Peyer's patch (tissue), 4 donors: ENCODE results near the gene MRPL12. TPM values are rescaled to one million over a fixed set of nuclear protein-coding genes. Genes with fewer than 3 reads are reported as not detected.
"Not testable (repeated sequence)": the region's sequence is repeated elsewhere in the genome, so short reads cannot be mapped to it uniquely, and the experiment has no call there.

Source experiments
- DNase-seq, 3 donors: peaks; one replicate each; pipeline ENCODE4 v3.0.0-alpha.2; 2017 to 2019
- H3K27ac ChIP-seq, 4 donors: fragments of 200-600 bp; sonication (generic); one replicate each; pipeline ENCODE4 v1.5.1; 2016 to 2019
- H3K27me3 ChIP-seq, 2 donors: fragments of 200-600 bp; sonication (generic); one replicate each; pipeline ENCODE4 v1.5.1; 2019
- H3K36me3 ChIP-seq, 3 donors: fragments of 200-600 bp; sonication (generic); one replicate each; pipeline ENCODE4 v1.5.1; 2016 to 2019
- H3K4me1 ChIP-seq, 4 donors: fragments of 200-600 bp; sonication (generic); one replicate each; pipeline ENCODE4 v1.5.1; 2016 to 2019
- H3K4me3 ChIP-seq, 4 donors: fragments of 200-600 bp; sonication (generic); 1 replicate in 3 of 4; 2 replicates in 1 of 4; pipeline ENCODE4 v1.5.1; 2016 to 2019; ENCODE audit warnings: mild to moderate bottlenecking in 1 of 4
- H3K9me3 ChIP-seq, 4 donors: fragments of 200-600 bp; sonication (generic); one replicate each; pipeline ENCODE4 v1.5.1; 2016 to 2019; ENCODE audit warnings: mild to moderate bottlenecking in 1 of 4
- POLR2A ChIP-seq, 2 donors: fragments of 450-650 bp; IDR thresholded peaks; one replicate each; pipeline ENCODE4 v1.5.1; 2017; ENCODE audit warnings: antibody characterized with exemption in 2 of 2, mild to moderate bottlenecking in 2 of 2, moderate library complexity in 2 of 2
- total RNA-seq, 4 donors: library from RNA; depleted of rRNA; stranded (reverse); fragments of >200 nt; gene quantifications; one replicate each; pipeline ENCODE4 v1.1.0, GENCODE V29; 2016
- TF ChIP-seq, protein P1 (sequence below), 6 experiments: fragments of 450-650 bp in 4 of 6; fragments of 200-600 bp in 2 of 6; sonication (generic) in 1 of 6; IDR thresholded peaks; one replicate each; pipeline ENCODE4 v1.5.1; 2017 to 2019; ENCODE audit warnings: antibody characterized with exemption in 6 of 6, mild to moderate bottlenecking in 3 of 6, moderate library complexity in 1 of 6

Gene MRPL12
- total RNA-seq, 4 donors from 2014 or later, result 65.6 to 99.9 (median 76.4) TPM

DNA sequence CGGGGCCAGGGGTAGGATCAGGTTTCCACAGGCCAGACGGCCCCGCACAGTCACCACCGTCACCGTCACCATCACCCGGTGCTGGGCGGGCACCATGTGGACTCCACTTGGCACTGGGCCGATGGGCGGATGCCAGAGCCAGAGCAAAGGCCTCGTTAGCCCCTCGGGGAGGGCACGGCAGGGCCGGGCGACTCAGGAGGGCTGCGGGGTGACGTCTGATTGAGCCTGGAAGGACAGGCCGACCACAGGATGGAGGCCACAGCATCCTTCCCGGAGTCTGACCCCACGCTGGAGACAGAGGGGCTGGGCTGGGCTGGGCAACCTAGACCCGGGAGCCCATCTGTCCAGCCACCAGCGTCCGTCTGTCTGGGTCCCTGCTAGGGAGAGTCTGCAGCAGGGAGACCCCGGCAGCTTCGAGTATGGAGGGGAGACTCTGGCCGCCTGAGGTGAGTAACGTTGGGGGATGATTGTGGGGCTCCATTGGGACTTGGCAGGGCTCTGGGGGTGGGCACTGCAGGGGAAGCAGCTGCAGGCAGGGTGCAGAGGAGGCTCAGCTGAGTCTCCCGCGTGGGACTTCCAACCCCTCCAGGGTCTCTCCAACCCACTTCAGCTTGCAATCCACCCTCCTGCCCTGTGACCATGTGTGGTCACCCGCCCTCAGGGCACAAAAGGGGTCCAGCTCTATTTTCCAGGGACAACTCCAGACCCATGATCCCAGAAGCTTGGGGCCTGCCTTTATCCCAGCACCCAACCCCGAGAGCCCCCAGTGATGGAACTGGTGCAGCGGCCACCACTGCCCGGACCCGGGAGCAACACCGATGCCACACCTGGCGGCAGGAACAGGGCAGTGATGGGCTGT lies 31.5 kb downstream of the MRPL12 start:
- H3K9me3 ChIP-seq, result no peaks in the 10 kb centered on the region
- H3K36me3 ChIP-seq, result no peaks in the 10 kb centered on the region
- TF ChIP-seq, protein P1, sequence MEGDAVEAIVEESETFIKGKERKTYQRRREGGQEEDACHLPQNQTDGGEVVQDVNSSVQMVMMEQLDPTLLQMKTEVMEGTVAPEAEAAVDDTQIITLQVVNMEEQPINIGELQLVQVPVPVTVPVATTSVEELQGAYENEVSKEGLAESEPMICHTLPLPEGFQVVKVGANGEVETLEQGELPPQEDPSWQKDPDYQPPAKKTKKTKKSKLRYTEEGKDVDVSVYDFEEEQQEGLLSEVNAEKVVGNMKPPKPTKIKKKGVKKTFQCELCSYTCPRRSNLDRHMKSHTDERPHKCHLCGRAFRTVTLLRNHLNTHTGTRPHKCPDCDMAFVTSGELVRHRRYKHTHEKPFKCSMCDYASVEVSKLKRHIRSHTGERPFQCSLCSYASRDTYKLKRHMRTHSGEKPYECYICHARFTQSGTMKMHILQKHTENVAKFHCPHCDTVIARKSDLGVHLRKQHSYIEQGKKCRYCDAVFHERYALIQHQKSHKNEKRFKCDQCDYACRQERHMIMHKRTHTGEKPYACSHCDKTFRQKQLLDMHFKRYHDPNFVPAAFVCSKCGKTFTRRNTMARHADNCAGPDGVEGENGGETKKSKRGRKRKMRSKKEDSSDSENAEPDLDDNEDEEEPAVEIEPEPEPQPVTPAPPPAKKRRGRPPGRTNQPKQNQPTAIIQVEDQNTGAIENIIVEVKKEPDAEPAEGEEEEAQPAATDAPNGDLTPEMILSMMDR (IDR thresholded peaks at IDR 0.05), result no peak
- no peak for TF ChIP-seq POLR2A (IDR thresholded peaks at IDR 0.05)
- H3K27me3 ChIP-seq, result no peaks in the 10 kb centered on the region
- peak in 2 of 3 donors; percentile 88 for DNase-seq
- H3K27ac ChIP-seq, result peak overlapping the region in 2 of 4 donors; percentile 3 to 57
- peak overlapping the region in 3 of 4 donors; percentile 8 to 15 (median 10) for H3K4me3 ChIP-seq
- H3K4me1 ChIP-seq, result peaks cover 3 to 27% (median 7%) of the 10 kb centered on the region in 4 donors

DNA sequence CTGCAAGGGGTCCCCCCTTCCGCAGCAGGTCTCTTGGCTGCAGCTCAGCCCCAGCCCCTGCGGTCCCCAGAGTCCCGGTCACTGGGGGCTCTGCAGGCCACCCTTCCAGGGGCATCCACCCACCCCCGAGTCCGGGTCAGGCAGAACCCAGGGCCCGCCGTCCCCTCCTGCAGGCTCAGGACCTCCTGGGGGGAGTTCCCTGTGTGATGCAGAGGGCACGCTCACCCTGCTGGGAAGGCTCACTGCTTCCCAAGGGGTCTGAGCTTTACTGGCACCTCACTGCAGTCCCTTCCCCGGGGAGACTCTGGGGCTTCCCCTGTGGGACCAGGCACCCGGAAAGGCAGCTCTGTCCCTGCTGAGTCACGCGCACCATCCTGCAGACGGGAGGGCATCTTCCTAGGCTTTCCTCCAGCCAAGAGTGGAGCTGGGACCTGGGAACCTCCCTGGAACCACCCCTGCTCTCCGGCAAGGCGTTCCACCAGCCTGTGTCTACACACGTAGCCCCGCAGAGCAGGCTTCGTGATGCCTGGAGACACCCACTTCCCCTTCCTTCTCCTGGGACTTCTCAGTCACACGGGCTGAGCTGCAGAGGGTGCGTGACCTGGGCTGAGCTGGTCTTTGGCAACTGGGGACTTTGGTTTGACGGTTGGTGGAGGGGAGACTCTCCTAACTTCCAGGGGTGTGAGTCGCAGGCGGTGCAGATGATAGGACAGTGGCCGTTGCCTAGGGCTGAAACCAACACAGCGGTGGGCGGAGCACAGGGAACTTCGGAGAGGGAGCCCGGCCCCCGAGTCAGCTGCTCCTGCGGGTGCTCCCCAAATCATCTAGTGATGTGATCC lies 32.3 kb downstream of the MRPL12 start:
- TF ChIP-seq, protein P1 (IDR thresholded peaks at IDR 0.05), result no peak
- TF ChIP-seq POLR2A (IDR thresholded peaks at IDR 0.05), result no peak
- Histone ChIP-seq H3K36me3 (no peaks in the 10 kb centered on the region), H3K4me1 (peaks cover 3 to 27% (median 7%) of the 10 kb centered on the region in 4 donors), H3K9me3 (no peaks in the 10 kb centered on the region), H3K27ac (peak overlapping the region in 1 of 4 donors; percentile 47), H3K4me3 (peak overlapping the region; percentile 6 to 23 (median 12)), H3K27me3 (no peaks in the 10 kb centered on the region)
- DNase-seq, result peak; percentile 41 to 72 (median 69)

DNA sequence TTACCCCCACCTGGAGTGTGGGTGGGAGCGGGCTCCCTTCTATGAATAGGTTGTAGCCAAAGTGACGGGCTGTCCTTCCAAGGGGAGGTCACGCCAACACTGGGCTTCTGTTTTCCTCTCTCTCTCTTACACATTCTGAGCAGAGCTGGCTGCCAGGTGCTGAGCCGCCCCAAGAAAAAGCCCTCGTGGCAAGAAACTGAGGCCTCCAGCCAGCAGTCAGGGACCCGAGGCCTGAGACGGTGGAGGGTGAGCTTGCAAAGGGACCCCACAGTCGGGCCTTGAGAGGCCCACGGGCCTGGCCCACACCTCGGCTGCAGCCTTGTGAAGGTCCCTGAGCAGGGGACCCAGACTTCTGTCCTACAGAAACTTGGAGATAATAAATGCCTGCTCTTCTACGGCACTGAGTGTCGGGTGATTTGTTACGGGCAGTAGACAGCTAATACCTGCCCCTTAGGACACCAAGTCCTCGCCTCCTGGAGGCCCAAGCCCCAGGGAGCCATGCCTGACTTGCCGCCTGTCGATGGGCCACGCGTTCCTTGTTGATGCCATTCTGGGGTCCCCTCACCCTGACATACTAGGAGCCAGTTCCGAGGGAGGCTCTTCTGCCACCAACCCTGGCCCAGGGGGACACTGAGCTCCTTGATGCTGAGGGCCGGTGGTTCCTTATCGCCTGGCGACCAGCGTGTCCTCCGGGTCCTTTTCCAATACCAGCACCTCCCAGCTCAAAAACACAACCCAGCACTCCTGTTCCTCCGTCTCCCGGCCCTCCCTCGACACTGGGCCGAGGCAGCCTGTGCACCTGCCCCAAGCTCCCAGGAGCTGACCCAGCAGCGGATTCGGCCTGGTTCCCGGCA lies 35.0 kb downstream of the MRPL12 start:
- no peak overlapping the region for H3K27ac ChIP-seq
- H3K4me3 ChIP-seq, result no peak overlapping the region
- no peak for DNase-seq
- H3K9me3 ChIP-seq, result no peaks in the 10 kb centered on the region
- peaks cover 3 to 27% (median 7%) of the 10 kb centered on the region in 4 donors for H3K4me1 ChIP-seq
- no peaks in the 10 kb centered on the region for H3K27me3 ChIP-seq
- no peaks in the 10 kb centered on the region for H3K36me3 ChIP-seq
- TF ChIP-seq, protein P1 (IDR thresholded peaks at IDR 0.05), result no peak
- no peak for TF ChIP-seq POLR2A (IDR thresholded peaks at IDR 0.05)

DNA sequence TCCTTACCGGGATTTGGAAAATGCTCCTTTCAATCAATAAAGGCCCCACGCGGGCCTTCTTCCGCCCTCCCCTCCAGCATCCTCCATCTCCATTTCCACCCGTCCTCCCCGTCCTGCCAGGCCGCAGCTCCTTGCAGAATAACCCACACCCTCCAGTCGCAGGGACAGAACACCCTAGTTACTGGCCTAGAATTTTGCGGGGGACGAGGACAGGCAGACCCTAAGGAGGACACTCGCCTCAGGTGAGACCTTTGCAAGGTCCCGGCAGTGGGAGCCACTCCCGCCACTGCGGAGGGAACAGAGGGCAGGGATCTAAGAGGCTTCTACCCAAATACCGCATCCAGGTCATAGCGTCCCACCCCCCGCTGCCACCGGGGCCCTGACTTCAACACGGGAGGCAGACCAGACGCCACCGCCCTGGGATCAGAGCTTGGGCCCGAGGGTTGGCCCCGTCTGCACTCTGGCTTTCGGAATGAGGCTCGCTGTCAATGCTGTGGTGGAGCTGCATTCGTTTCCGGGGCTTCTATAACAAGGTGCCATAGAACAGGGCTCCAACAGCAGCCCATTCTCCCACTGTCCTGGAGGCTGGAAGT lies 35.7 kb downstream of the MRPL12 start:
- TF ChIP-seq, protein P1 (IDR thresholded peaks at IDR 0.05), result no peak
- TF ChIP-seq POLR2A (IDR thresholded peaks at IDR 0.05), result no peak
- no peaks in the 10 kb centered on the region for H3K36me3 ChIP-seq

DNA sequence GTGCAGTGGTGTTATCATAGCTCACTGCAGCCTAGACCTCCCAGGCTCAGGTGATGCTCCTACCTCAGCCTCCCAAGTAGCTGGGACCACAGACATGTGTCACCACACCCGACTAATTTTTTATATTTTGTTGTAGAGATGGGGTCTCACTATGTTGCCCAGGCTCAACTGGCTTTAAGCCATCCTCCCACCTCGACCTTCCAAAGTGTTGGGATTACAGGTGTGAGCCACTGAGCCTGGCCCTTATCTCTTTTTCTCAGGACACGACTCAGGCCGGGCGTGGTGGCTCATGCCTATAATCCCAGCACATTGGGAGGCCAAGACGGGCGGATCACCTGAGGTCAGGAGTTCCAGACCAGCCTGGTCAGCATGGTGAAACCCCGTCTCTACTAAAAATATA lies 36.4 kb downstream of the MRPL12 start:
- H3K27ac ChIP-seq, DNase-seq, H3K36me3 ChIP-seq, H3K4me3 ChIP-seq, H3K9me3 ChIP-seq, H3K27me3 ChIP-seq: not testable (repeated sequence)
- peaks cover 3 to 18% (median 7%) of the 10 kb centered on the region in 4 donors for H3K4me1 ChIP-seq

More for the DNA sequence above, 35.7 kb downstream of the MRPL12 start:
- no peak overlapping the region for H3K4me3 ChIP-seq
- H3K4me1 ChIP-seq, result peaks cover 3 to 25% (median 7%) of the 10 kb centered on the region in 4 donors
- no peaks in the 10 kb centered on the region for H3K9me3 ChIP-seq
- H3K27me3 ChIP-seq, result no peaks in the 10 kb centered on the region
- no peak for DNase-seq
- H3K27ac ChIP-seq, result no peak overlapping the region
